H9 (cell line): Measurements from ENCODE around the gene CCR2. TPM values are rescaled to one million over a fixed set of nuclear protein-coding genes. Genes with fewer than 3 reads are reported as not detected.
"Not testable (repeated sequence)": the region's sequence is repeated elsewhere in the genome, so short reads cannot be mapped to it uniquely, and the experiment has no call there.

Experiments used
- DNase-seq: peaks from one replicate; pipeline ENCODE4 v3.0.0-alpha.2; 2017
- H2AFZ ChIP-seq: one replicate; pipeline ENCODE4 v1.6.1; 2013; ENCODE audit warnings: mild to moderate bottlenecking, low read length, control low read depth, moderate library complexity
- H2AK5ac ChIP-seq: 2 replicates; pipeline ENCODE4 v1.6.1; 2013; ENCODE audit warnings: low read length, control low read depth, mixed read lengths; ENCODE audit not compliant: insufficient read length
- H2BK120ac ChIP-seq: one replicate; pipeline ENCODE4 v1.6.1; 2013; ENCODE audit warnings: low read depth, mild to moderate bottlenecking, low read length, control low read depth, inconsistent platforms; ENCODE audit not compliant: poor library complexity, severe bottlenecking
- H2BK12ac ChIP-seq: 2 replicates; pipeline ENCODE4 v1.6.1; 2013; ENCODE audit warnings: low read length, control low read depth, mixed read lengths, low read depth; ENCODE audit not compliant: insufficient read length
- H2BK15ac ChIP-seq: 2 replicates; pipeline ENCODE4 v1.6.1; 2013; ENCODE audit warnings: low read depth, low read length, control low read depth
- H2BK20ac ChIP-seq: one replicate; pipeline ENCODE4 v1.6.1; 2013; ENCODE audit warnings: low read depth, mild to moderate bottlenecking, low read length, control low read depth, inconsistent platforms; ENCODE audit not compliant: poor library complexity, severe bottlenecking
- H2BK5ac ChIP-seq: 2 replicates; pipeline ENCODE4 v1.6.1; 2013; ENCODE audit warnings: low read length, control low read depth, mixed read lengths; ENCODE audit not compliant: insufficient read length
- H3K14ac ChIP-seq: 2 replicates; pipeline ENCODE4 v1.6.1; 2013; ENCODE audit warnings: low read length, control low read depth; ENCODE audit not compliant: insufficient read depth
- H3K18ac ChIP-seq: 2 replicates; pipeline ENCODE4 v1.6.1; 2013; ENCODE audit warnings: low read depth, mild to moderate bottlenecking, mixed read lengths, low read length, control low read depth; ENCODE audit not compliant: insufficient read length
- H3K23ac ChIP-seq: 2 replicates; pipeline ENCODE4 v1.6.1; 2013; ENCODE audit warnings: low read length, control low read depth, mixed read lengths, low read depth; ENCODE audit not compliant: insufficient read length
- H3K23me2 ChIP-seq: 2 replicates; pipeline ENCODE4 v1.6.1; 2013; ENCODE audit warnings: low read depth, mild to moderate bottlenecking, mixed read lengths, low read length, control low read depth; ENCODE audit not compliant: insufficient read length, poor library complexity, severe bottlenecking
- H3K27ac ChIP-seq: 2 replicates; pipeline ENCODE4 v1.5.1; 2013; ENCODE audit warnings: low read length, control low read depth, mixed read lengths, low read depth; ENCODE audit not compliant: insufficient read length
- H3K27me3 ChIP-seq: 2 replicates; pipeline ENCODE4 v1.6.1; 2013; ENCODE audit warnings: low read length, control low read depth, inconsistent platforms; ENCODE audit not compliant: insufficient read depth
- H3K4ac ChIP-seq: 2 replicates; pipeline ENCODE4 v1.6.1; 2013; ENCODE audit warnings: low read depth, mild to moderate bottlenecking, control low read depth, inconsistent platforms, low read length, moderate library complexity
- H3K4me1 ChIP-seq: 2 replicates; pipeline ENCODE4 v1.6.1; 2013; ENCODE audit warnings: low read length, control low read depth, inconsistent platforms; ENCODE audit not compliant: insufficient read depth
- H3K4me2 ChIP-seq: 2 replicates; pipeline ENCODE4 v1.6.1; 2013; ENCODE audit warnings: low read length, control low read depth, mixed read lengths; ENCODE audit not compliant: insufficient read length, insufficient read depth
- H3K56ac ChIP-seq: 2 replicates; pipeline ENCODE4 v1.6.1; 2013; ENCODE audit warnings: low read depth, mild to moderate bottlenecking, mixed read lengths, low read length, control low read depth; ENCODE audit not compliant: insufficient read length
- H3K79me1 ChIP-seq: 2 replicates; pipeline ENCODE4 v1.6.1; 2013; ENCODE audit warnings: low read depth, mild to moderate bottlenecking, moderate library complexity, low read length, control low read depth, inconsistent platforms; ENCODE audit not compliant: insufficient read depth, poor library complexity, severe bottlenecking
- H3K79me2 ChIP-seq: 2 replicates; pipeline ENCODE4 v1.6.1; 2013; ENCODE audit warnings: low read length, control low read depth, inconsistent platforms; ENCODE audit not compliant: insufficient read depth
- H3K9ac ChIP-seq: 2 replicates; pipeline ENCODE4 v1.6.1; 2013; ENCODE audit warnings: low read length, control low read depth, mixed read lengths; ENCODE audit not compliant: insufficient read length; ENCODE audit errors: extremely low read depth
- H3K9me3 ChIP-seq: one replicate; pipeline ENCODE4 v1.6.1; 2013; ENCODE audit warnings: low read depth, low read length, inconsistent platforms; ENCODE audit not compliant: control insufficient read depth
- H3T11ph ChIP-seq: one replicate; pipeline ENCODE4 v1.6.1; 2013; ENCODE audit warnings: mild to moderate bottlenecking, low read length, control low read depth, inconsistent platforms
- H4K20me1 ChIP-seq: one replicate; pipeline ENCODE4 v1.6.1; 2013; ENCODE audit not compliant: control insufficient read depth, insufficient read length, insufficient read depth
- H4K5ac ChIP-seq: 2 replicates; pipeline ENCODE4 v1.6.1; 2013; ENCODE audit warnings: low read depth, mild to moderate bottlenecking, mixed read lengths, low read length, control low read depth; ENCODE audit not compliant: insufficient read length
- H4K8ac ChIP-seq: replicated peaks from 2 replicates; pipeline ENCODE4 v1.6.1; 2013; ENCODE audit warnings: low read length, control low read depth, mixed read lengths, low read depth; ENCODE audit not compliant: insufficient read length
- H4K91ac ChIP-seq: 2 replicates; pipeline ENCODE4 v1.6.1; 2013; ENCODE audit warnings: low read depth, mild to moderate bottlenecking, moderate library complexity, mixed read lengths, low read length, control low read depth; ENCODE audit not compliant: insufficient read length
- H3K27ac Mint-ChIP-seq, 3 experiments: 2 replicates in 2 of 3; 3 replicates in 1 of 3; pipeline ENCODE4 v1.8.0; 2020 to 2021; ENCODE audit warnings: mixed read lengths in 3 of 3, mild to moderate bottlenecking in 1 of 3, moderate library complexity in 1 of 3
- H3K27me3 Mint-ChIP-seq: 2 replicates; pipeline ENCODE4 v1.8.0; 2021; ENCODE audit warnings: low read depth, mild to moderate bottlenecking, moderate library complexity, mixed read lengths
- H3K36me3 Mint-ChIP-seq, 3 experiments: 2 replicates in 2 of 3; 3 replicates in 1 of 3; pipeline ENCODE4 v1.8.0; 2020 to 2021; ENCODE audit warnings: low read depth in 3 of 3, mixed read lengths in 3 of 3; ENCODE audit not compliant: insufficient read depth in 1 of 3
- H3K4me1 Mint-ChIP-seq, 2 experiments: 2 replicates each; pipeline ENCODE4 v1.8.0; 2020; ENCODE audit warnings: mixed read lengths in 2 of 2
- H3K4me3 Mint-ChIP-seq, 2 experiments: 2 replicates in 1 of 2; 3 replicates in 1 of 2; pipeline ENCODE4 v1.8.0; 2020 to 2021; ENCODE audit warnings: mild to moderate bottlenecking in 2 of 2, mixed read lengths in 2 of 2, moderate library complexity in 1 of 2
- H3K9me3 Mint-ChIP-seq, 2 experiments: 2 replicates in 1 of 2; 3 replicates in 1 of 2; pipeline ENCODE4 v1.8.0; 2020; ENCODE audit warnings: mild to moderate bottlenecking in 2 of 2, mixed read lengths in 2 of 2, moderate library complexity in 1 of 2
- CTCF ChIP-seq: fragments of 200-600 bp; sonication (generic); conservative IDR thresholded peaks from 3 replicates; pipeline ENCODE4 v1.8.0; 2021; ENCODE audit warnings: antibody characterized with exemption, mild to moderate bottlenecking
- WGBS: extraction: QIAGEN DNeasy Blood & Tissue Kit; methylation state at CpG from one replicate; pipeline ENCODE4 v1.1.7; 2013; ENCODE audit warnings: missing lambda C conversion rate, low lambda C conversion rate, mixed read lengths; ENCODE audit not compliant: insufficient read length; ENCODE audit errors: extremely low coverage; 5-methylcytosine and 5-hydroxymethylcytosine counted together
- total RNA-seq: library from RNA; stranded (reverse); gene quantifications from 2 replicates; pipeline ENCODE4 v1.2.1, GENCODE V29; 2021

Gene CCR2
- total RNA-seq, 1 experiment from 2014 or later = not detected

DNA sequence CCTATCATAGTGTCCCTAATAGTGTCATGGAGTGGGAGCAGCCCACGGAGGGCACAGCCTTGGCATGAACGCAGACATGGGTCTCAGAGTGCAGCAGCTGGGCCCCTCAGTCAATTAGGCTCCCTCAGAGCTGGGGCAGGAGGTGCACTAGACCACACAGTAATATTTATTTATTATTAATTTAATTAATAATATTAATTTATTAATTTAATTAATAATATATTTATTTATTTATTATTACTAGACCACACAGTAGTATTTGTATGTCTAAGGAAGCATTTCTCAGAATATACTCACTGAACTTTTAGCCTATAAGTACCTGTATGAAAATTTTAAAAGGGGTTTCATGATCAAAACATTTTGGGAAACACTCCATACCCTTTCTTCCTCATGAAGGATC, 47.7 kb downstream of the CCR2 start:
- Histone ChIP-seq H3K4me1 (no peaks in the 10 kb centered on the region), H3K23ac (no peak overlapping the region), H2BK120ac (no peak overlapping the region), H3K4ac (no peak overlapping the region), H2BK12ac (no peak overlapping the region), H2BK15ac (no peak overlapping the region), H4K8ac (no peak overlapping the region), H3K9ac (no peak overlapping the region), H3K79me2 (no peaks in the 10 kb centered on the region), H2AFZ (no peak overlapping the region), H3K9me3 (no peaks in the 10 kb centered on the region), H3K14ac (no peak overlapping the region), H2BK20ac (no peak overlapping the region), H3K27ac (no peak overlapping the region), H3K23me2 (no peaks in the 10 kb centered on the region), H4K5ac (no peak overlapping the region), H2AK5ac (no peak overlapping the region), H3K27me3 (no peaks in the 10 kb centered on the region), H3K79me1 (no peaks in the 10 kb centered on the region), H4K20me1 (no peaks in the 10 kb centered on the region), H3T11ph (no peak overlapping the region), H3K18ac (no peak overlapping the region), H4K91ac (no peak overlapping the region), H2BK5ac (no peak overlapping the region), H3K4me2 (no peak overlapping the region), H3K56ac (no peak overlapping the region)
- no peak for DNase-seq
- peaks cover 4% of the 10 kb centered on the region for H3K27me3 Mint-ChIP-seq
- no peaks in the 10 kb centered on the region for H3K9me3 Mint-ChIP-seq
- TF ChIP-seq CTCF = no peak
- no peak overlapping the region for H3K27ac Mint-ChIP-seq
- H3K4me3 Mint-ChIP-seq = no peak overlapping the region
- H3K4me1 Mint-ChIP-seq = peaks cover 0 to 2% of the 10 kb centered on the region in 2 experiments; a peak in 1 of 4 replicates
- H3K36me3 Mint-ChIP-seq = no peaks in the 10 kb centered on the region
- WGBS = no CpG with 5 or more reads among the region's 2 CpGs

- not testable (repeated sequence) for H3K4ac ChIP-seq, H3K14ac ChIP-seq, H3T11ph ChIP-seq, H3K23me2 ChIP-seq, H3K9me3 Mint-ChIP-seq, H4K5ac ChIP-seq, H3K18ac ChIP-seq, H3K4me2 ChIP-seq, H2BK5ac ChIP-seq, H3K79me2 ChIP-seq, H2AK5ac ChIP-seq, H2BK15ac ChIP-seq, H3K4me1 ChIP-seq, H4K8ac ChIP-seq, H3K9me3 ChIP-seq, H4K91ac ChIP-seq, H3K4me1 Mint-ChIP-seq, H3K27ac Mint-ChIP-seq, H3K27ac ChIP-seq, H3K27me3 ChIP-seq, H3K27me3 Mint-ChIP-seq, H3K4me3 Mint-ChIP-seq, H2BK12ac ChIP-seq, DNase-seq, H2BK120ac ChIP-seq, H3K36me3 Mint-ChIP-seq, H2BK20ac ChIP-seq, H3K23ac ChIP-seq, H4K20me1 ChIP-seq, H3K9ac ChIP-seq, H3K79me1 ChIP-seq, H2AFZ ChIP-seq, H3K56ac ChIP-seq
- WGBS = no CpG with 5 or more reads among the region's 4 CpGs
These were observed 49.0 kb downstream of the CCR2 start for GRCh38 chr3:46402902-46403301.
